ENCODE measurements around the gene SF3A1. TPM values are rescaled to one million over a fixed set of nuclear protein-coding genes. Genes with fewer than 3 reads are reported as not detected.

Gene SF3A1
- total and polyA plus RNA-seq, 2 experiments from 2014 or later = 45.8 to 84.6 TPM

GRCh38 chr22:30285846-30286200 is 70.9 kb downstream of the SF3A1 start:
- 84% methylated on average over 7 of the region's 8 CpGs for WGBS (ENCODE audit: low lambda C conversion rate, missing lambda C conversion rate)
- TF ChIP-seq CTCF (IDR thresholded peaks at IDR 0.05; ENCODE audit: poor library complexity) (no peak), EZH2phosphoT487 (IDR thresholded peaks at IDR 0.05; ENCODE audit: low read depth, severe bottlenecking, unreplicated experiment) (no peak), EZH2 (IDR thresholded peaks at IDR 0.05; ENCODE audit: borderline replicate concordance) (no peak)
- Histone ChIP-seq H3K27me3 (no peaks in the 10 kb centered on the region), H3K79me2 (no peaks in the 10 kb centered on the region), H3K4me3 (no peak overlapping the region), H2AFZ (no peak overlapping the region), H4K20me1 (ENCODE audit: insufficient read depth, poor library complexity, severe bottlenecking) (no peaks in the 10 kb centered on the region), H3K4me1 (ENCODE audit: insufficient read depth) (peaks cover 9% of the 10 kb centered on the region), H3K4me2 (no peak overlapping the region), H3K9me3 (ENCODE audit: low read depth) (no peaks in the 10 kb centered on the region), H3K36me3 (replicated peaks; ENCODE audit: insufficient read depth, low read depth) (no peaks in the 10 kb centered on the region), H3K9me2 (replicated peaks; ENCODE audit: insufficient read depth) (no peaks in the 10 kb centered on the region), H3K27ac (no peak overlapping the region)
- no peak for DNase-seq (ENCODE audit: low spot score)

- H3K9me3 ChIP-seq (ENCODE audit: low read depth) = no peaks in the 10 kb centered on the region
- no peak for DNase-seq (ENCODE audit: low spot score)
- WGBS (ENCODE audit: low lambda C conversion rate, missing lambda C conversion rate) = 93% methylated on average over 21 of the region's 27 CpGs
- no peak overlapping the region for H3K27ac ChIP-seq
- peaks cover 4% of the 10 kb centered on the region for H3K4me1 ChIP-seq (ENCODE audit: insufficient read depth)
- no peaks in the 10 kb centered on the region for H3K27me3 ChIP-seq
- no peaks in the 10 kb centered on the region for H3K79me2 ChIP-seq
- no peaks in the 10 kb centered on the region for H3K36me3 ChIP-seq (replicated peaks; ENCODE audit: insufficient read depth, low read depth)
- no peaks in the 10 kb centered on the region for H4K20me1 ChIP-seq (ENCODE audit: insufficient read depth, poor library complexity, severe bottlenecking)
- H3K4me2 ChIP-seq = no peak overlapping the region
- no peak overlapping the region for H3K4me3 ChIP-seq
- H2AFZ ChIP-seq = no peak overlapping the region
- no peaks in the 10 kb centered on the region for H3K9me2 ChIP-seq (replicated peaks; ENCODE audit: insufficient read depth)
- TF ChIP-seq EZH2 (IDR thresholded peaks at IDR 0.05; ENCODE audit: borderline replicate concordance) (no peak), CTCF (IDR thresholded peaks at IDR 0.05; ENCODE audit: poor library complexity) (no peak), EZH2phosphoT487 (IDR thresholded peaks at IDR 0.05; ENCODE audit: low read depth, severe bottlenecking, unreplicated experiment) (no peak)
Observed at GRCh38 chr22:30285176-30285845, 71.4 kb downstream of the SF3A1 start.

- Histone ChIP-seq H3K4me2 (no peak overlapping the region), H3K27me3 (no peaks in the 10 kb centered on the region), H3K9me2 (replicated peaks; ENCODE audit: insufficient read depth) (no peaks in the 10 kb centered on the region), H3K4me3 (no peak overlapping the region), H3K36me3 (replicated peaks; ENCODE audit: insufficient read depth, low read depth) (no peaks in the 10 kb centered on the region), H3K27ac (no peak overlapping the region), H3K79me2 (no peaks in the 10 kb centered on the region), H4K20me1 (ENCODE audit: insufficient read depth, poor library complexity, severe bottlenecking) (no peaks in the 10 kb centered on the region), H3K9me3 (ENCODE audit: low read depth) (no peaks in the 10 kb centered on the region), H3K4me1 (ENCODE audit: insufficient read depth) (no peaks in the 10 kb centered on the region), H2AFZ (no peak overlapping the region)
- DNase-seq (ENCODE audit: low spot score) = no peak
- TF ChIP-seq EZH2phosphoT487 (IDR thresholded peaks at IDR 0.05; ENCODE audit: low read depth, severe bottlenecking, unreplicated experiment) (no peak), EZH2 (IDR thresholded peaks at IDR 0.05; ENCODE audit: borderline replicate concordance) (no peak), CTCF (IDR thresholded peaks at IDR 0.05; ENCODE audit: poor library complexity) (no peak)
- WGBS (ENCODE audit: low lambda C conversion rate, missing lambda C conversion rate) = 92% methylated on average over 4 of the region's 4 CpGs
Observed at GRCh38 chr22:30284666-30285065, 72.0 kb downstream of the SF3A1 start.

Measured in hepatocyte (in vitro differentiated cells).